HepG2 (cell line): ENCODE results near the gene NOP9. TPM values are rescaled to one million over a fixed set of nuclear protein-coding genes. Genes with fewer than 3 reads are reported as not detected.
A peak's percentile ranks its signal among the peaks of the same experiment; 100 is the strongest.

Source experiments
- ATAC-seq: fragments of 200-7000 bp; cut with Tn5 transposase; 3 replicates; pipeline ENCODE4 v1.9.1; 2020; ENCODE audit warnings: mild to moderate bottlenecking, moderate library complexity
- BruUV-seq: library from RNA; stranded (reverse); fragments of 400-500 nt; replicated peaks from 2 replicates; lab custom pipeline; 2021; lab: Mats Ljungman, UMichigan
- CTCF ChIA-PET: fragments of 300-600 bp; formaldehyde crosslinking; extraction: SDS; loops from one replicate; lab custom pipeline; 2021; ENCODE audit warnings: low total read pairs, inconsistent platforms, low intra/inter-chr PET ratio; lab: Yijun Ruan, JAX
- POLR2A ChIA-PET: fragments of 350-600 bp; sonication (Branson Sonifier 250); formaldehyde crosslinking; loops from one replicate; lab custom pipeline; 2020; ENCODE audit warnings: antibody characterized with exemption, inconsistent platforms; lab: Yijun Ruan, JAX
- DNase-seq: peaks from one replicate; pipeline ENCODE4 v3.0.0-alpha.2; 2015; ENCODE audit warnings: low spot score
- FAIRE-seq: peaks from 3 replicates; lab custom pipeline; 2011; peaks lifted over from hg19 to GRCh38; lab: Jason Lieb, UNC
- H2AFZ ChIP-seq: one replicate; pipeline ENCODE4 v1.6.1; 2011; ENCODE audit warnings: low read length, inconsistent platforms
- H3K27ac ChIP-seq: fragments of 300-600 bp; 3 replicates; pipeline ENCODE4 v1.8.0; 2011; ENCODE audit warnings: mixed run types, mild to moderate bottlenecking, mixed read lengths, low read length, inconsistent platforms; ENCODE audit not compliant: insufficient read depth; ENCODE audit errors: extremely low read length
- H3K27me3 ChIP-seq, 2 experiments: fragments of 200-600 bp in 1 of 2; 2 replicates in 1 of 2; 3 replicates in 1 of 2; pipeline versions ENCODE4 v1.6.0 to v1.8.0; 2011; ENCODE audit warnings: low read length in 2 of 2, mild to moderate bottlenecking in 2 of 2, moderate library complexity in 2 of 2, inconsistent platforms in 1 of 2; ENCODE audit not compliant: insufficient read depth in 2 of 2, control insufficient read depth in 1 of 2
- H3K36me3 ChIP-seq, 2 experiments: fragments of 200-600 bp in 1 of 2; replicated peaks in 1 of 2; 2 replicates in 1 of 2; 3 replicates in 1 of 2; pipeline versions ENCODE4 v1.5.1 to v1.8.0; 2011; ENCODE audit warnings: low read length in 2 of 2, inconsistent platforms in 1 of 2; ENCODE audit not compliant: insufficient read depth in 2 of 2, control insufficient read depth in 1 of 2
- H3K4me1 ChIP-seq: 2 replicates; pipeline ENCODE4 v1.5.1; 2012; ENCODE audit warnings: low read length, inconsistent platforms; ENCODE audit not compliant: insufficient read depth
- H3K4me2 ChIP-seq: 2 replicates; pipeline ENCODE4 v1.6.0; 2011; ENCODE audit warnings: low read depth, low read length, inconsistent platforms
- H3K4me3 ChIP-seq, 3 experiments: fragments of 200-600 bp in 1 of 3; sonication (generic), shearing (Covaris generic) in 1 of 3; replicated peaks in 1 of 3; 2 replicates each; pipeline ENCODE4 v1.5.1; 2011 to 2016; ENCODE audit warnings: low read length in 3 of 3, inconsistent platforms in 2 of 3, low read depth in 2 of 3, mild to moderate bottlenecking in 2 of 3, control low read depth in 1 of 3, mixed read lengths in 1 of 3; ENCODE audit not compliant: insufficient read depth in 1 of 3
- H3K79me2 ChIP-seq: one replicate; pipeline ENCODE4 v1.6.1; 2011; ENCODE audit warnings: low read length, inconsistent platforms; ENCODE audit not compliant: insufficient read depth
- H3K9ac ChIP-seq: 2 replicates; pipeline ENCODE4 v1.6.0; 2011; ENCODE audit warnings: mild to moderate bottlenecking, low read depth, low read length, inconsistent platforms; ENCODE audit not compliant: insufficient read depth
- H3K9me3 ChIP-seq: 2 replicates; pipeline ENCODE4 v1.5.1; 2012; ENCODE audit warnings: mild to moderate bottlenecking, low read length
- H4K20me1 ChIP-seq: 2 replicates; pipeline ENCODE4 v1.6.0; 2011; ENCODE audit warnings: inconsistent platforms, mild to moderate bottlenecking, low read length, moderate library complexity; ENCODE audit not compliant: insufficient read depth
- DRAP1 ChIP-seq: IDR thresholded peaks from 2 replicates; pipeline ENCODE4 v1.6.1; 2016; ENCODE audit warnings: missing genetic modification reagents, missing compliant biosample characterization
- FOXO4 ChIP-seq: sonication (generic); formaldehyde crosslinking; conservative IDR thresholded peaks from 2 replicates; pipeline ENCODE4 v1.8.1; 2023; ENCODE audit warnings: missing genetic modification reagents
- PHF20 ChIP-seq: sonication (generic); formaldehyde crosslinking; IDR thresholded peaks from 2 replicates; pipeline ENCODE4 v1.5.0; 2020; ENCODE audit warnings: mild to moderate bottlenecking, missing genetic modification reagents
- RBM22 ChIP-seq: fragments of 200-400 bp; formaldehyde crosslinking; optimal IDR thresholded peaks from 2 replicates; pipeline ENCODE3; 2017; ENCODE audit warnings: mild to moderate bottlenecking, low read length, moderate library complexity
- SCMH1 ChIP-seq: sonication (generic); formaldehyde crosslinking; IDR thresholded peaks from 2 replicates; pipeline ENCODE4 v1.9.0; 2021; ENCODE audit warnings: missing genetic modification reagents, mild to moderate bottlenecking, borderline replicate concordance
- ZNF30 ChIP-seq: sonication (generic); formaldehyde crosslinking; IDR thresholded peaks from 2 replicates; pipeline ENCODE4 v1.5.0; 2020; ENCODE audit warnings: mild to moderate bottlenecking, missing genetic modification reagents
- ZNF737 ChIP-seq: sonication (generic); formaldehyde crosslinking; IDR thresholded peaks from 2 replicates; pipeline ENCODE4 v1.5.0; 2020; ENCODE audit warnings: missing genetic modification reagents, mild to moderate bottlenecking, borderline replicate concordance
- ZNF891 ChIP-seq: sonication (generic); formaldehyde crosslinking; IDR thresholded peaks from 2 replicates; pipeline ENCODE4 v1.5.0; 2020; ENCODE audit warnings: mild to moderate bottlenecking, missing genetic modification reagents
- WGBS: methylation state at CpG from one replicate; pipeline ENCODE4 v1.1.6; 2017; ENCODE audit warnings: low lambda C conversion rate; 5-methylcytosine and 5-hydroxymethylcytosine counted together
- in situ Hi-C: cut with HindIII; loops from 2 replicates; pipeline ENCODE4 v1.10.0; 2017; ENCODE audit warnings: low pct_unique_long_range_greater_than_20kb; ENCODE audit not compliant: extremely low pct_ligation_motif_present
- intact Hi-C: fragments of 100-400 bp; cut with micrococcal nuclease; formaldehyde crosslinking; loops from one replicate; pipeline ENCODE4 v1.10.0; 2022; ENCODE audit not compliant: unreplicated experiment
- polyA plus RNA-seq, 8 experiments: library from polyadenylated mRNA; depleted of rRNA in 3 of 8; stranded (reverse) in 7 of 8; unstranded in 1 of 8; fragments of >200 nt; fragmentation: Illumina TruSeq in 4 of 8; extraction: Trizol in 4 of 8; gene quantifications; 2 replicates each; pipeline versions ENCODE4 v1.2.1 to v1.2.3, GENCODE V29; 2011 to 2016; ENCODE audit warnings: low read depth in 4 of 8, missing spikeins in 1 of 8, mixed read lengths in 1 of 8; ENCODE audit not compliant: insufficient read depth in 1 of 8
- total RNA-seq, 5 experiments: library from RNA; depleted of rRNA; stranded (reverse); fragments of >200 nt; fragmentation: Illumina TruSeq; extraction: Trizol; gene quantifications; 2 replicates each; pipeline ENCODE4 v1.2.3, GENCODE V29; 2016; ENCODE audit warnings: low read depth in 1 of 5

Gene NOP9
- total and polyA plus RNA-seq, 2 of the 13 experiments (the other 11 are each of a cell fraction or from before 2014, with no cell fraction given): 24.5 to 61.6 TPM

- no peak for TF ChIP-seq ZNF737 (CRISPR knock-in tag)
- no peak for TF ChIP-seq DRAP1 (CRISPR knock-in tag)
- no peak for TF ChIP-seq SCMH1
- TF ChIP-seq PHF20 (CRISPR knock-in tag): no peak
- no peak for TF ChIP-seq ZNF30 (CRISPR knock-in tag)
These were observed 12.7 kb upstream of the NOP9 start (continued) for GRCh38 chr14:24286996-24287395.

DNA sequence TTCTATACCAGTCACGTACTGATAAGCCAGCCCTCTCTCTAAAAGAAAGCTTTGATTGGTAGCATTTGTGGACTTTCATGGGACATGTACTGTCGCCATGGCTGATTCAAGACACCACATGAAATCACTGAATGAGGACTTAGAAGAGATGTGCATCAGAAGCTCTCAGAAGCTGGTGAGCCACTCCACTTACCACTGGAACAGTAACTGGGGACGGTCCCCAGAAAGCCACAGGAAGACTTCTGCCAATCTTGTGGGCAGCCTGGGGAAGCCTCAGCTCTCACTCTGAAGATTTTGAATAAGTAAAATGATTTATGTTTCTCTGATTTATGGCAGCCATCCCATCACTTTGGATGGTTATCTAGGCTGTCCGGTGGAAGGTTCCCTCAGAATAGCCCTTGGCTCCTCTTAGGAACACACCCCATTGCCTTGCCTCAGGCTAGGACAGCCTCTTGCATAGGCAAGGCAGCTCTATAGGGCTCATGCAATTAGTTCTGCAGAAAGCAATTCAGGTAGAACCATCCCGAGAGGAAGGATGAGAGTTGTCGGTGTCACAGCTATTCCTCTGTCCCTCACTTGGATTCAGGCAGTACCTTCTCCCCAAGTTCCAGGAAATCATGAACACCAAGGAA is 9.9 kb upstream of the NOP9 start:
- Histone ChIP-seq H3K27ac (no peak overlapping the region), H2AFZ (no peak overlapping the region), H3K36me3 (peaks cover 35 to 49% of the 10 kb centered on the region in 2 experiments), H3K4me2 (no peak overlapping the region), H3K27me3 (no peaks in the 10 kb centered on the region), H3K4me1 (peaks cover 10% of the 10 kb centered on the region), H3K79me2 (no peaks in the 10 kb centered on the region), H4K20me1 (no peaks in the 10 kb centered on the region), H3K9ac (no peak overlapping the region), H3K4me3 (no peak overlapping the region), H3K9me3 (no peaks in the 10 kb centered on the region)
- POLR2A ChIA-PET: interaction anchor here (3.1 to 24.7 kb wide), 3 partner anchors 9 to 49 kb away, joined by 20 to 850 read pairs (median 42); partner anchors contain the start of genes DHRS1, GMPR2, NEDD8 and NOP9
- CTCF ChIA-PET: no interaction called here
- WGBS: 96% methylated on average over 6 of the region's 6 CpGs
- intact Hi-C loops: loop anchor here (10.0 kb wide), 1 partner anchor 985 kb away; the partner anchor contains the start of genes BCL2L2 and PPP1R3E
- no peak for DNase-seq
- in situ Hi-C loops: no loop called here
- TF ChIP-seq RBM22 (peak; percentile 68), ZNF891 (CRISPR knock-in tag) (no peak), FOXO4 (0 out of 2 replicates have a peak, but pooled peaks have one; percentile 8)
- BruUV-seq: no TSS peak
- ATAC-seq: no peak
- FAIRE-seq: no peak
